HG02623 (cell line): ENCODE results near the gene NOX5.
"Not testable (repeated sequence)": the region's sequence is repeated elsewhere in the genome, so short reads cannot be mapped to it uniquely, and the experiment has no call there.

ENCODE experiments used
- ATAC-seq: cut with Tn5 transposase; IDR thresholded peaks from one replicate; pipeline ENCODE4 v1.9.1; 2021; ENCODE audit warnings: moderate library complexity; ENCODE audit not compliant: unreplicated experiment

The NOX5 gene

GRCh38 chr15:69014454-69014853 is at the start of gene NOX5:
Gene NOX5 (plus strand): TSS chr15:69014695. CDS start chr15:69014736, 41 bp downstream.
- ATAC-seq: no peak

- no peak for ATAC-seq
These were observed 47.5 kb upstream of the NOX5 start for GRCh38 chr15:68966996-68967395.

- no peak for ATAC-seq
These were observed 46.5 kb upstream of the NOX5 start for GRCh38 chr15:68967948-68968347.

GRCh38 chr15:68969298-68969697 is 45.2 kb upstream of the NOX5 start:
- ATAC-seq: no peak

- ATAC-seq: no peak
These were observed 42.1 kb upstream of the NOX5 start for GRCh38 chr15:68972201-68973065.

- not testable (repeated sequence) for ATAC-seq
These were observed 38.8 kb upstream of the NOX5 start for GRCh38 chr15:68975651-68976160.

- ATAC-seq: not testable (repeated sequence)
These were observed 37.1 kb upstream of the NOX5 start for GRCh38 chr15:68977426-68977825.

GRCh38 chr15:68979006-68979405 is 35.5 kb upstream of the NOX5 start:
- no peak for ATAC-seq

- no peak for ATAC-seq
These were observed 34.7 kb upstream of the NOX5 start for GRCh38 chr15:68979816-68980215.

- ATAC-seq: no peak
These were observed 33.7 kb upstream of the NOX5 start for GRCh38 chr15:68980786-68981185.

- no peak for ATAC-seq
These were observed 32.6 kb upstream of the NOX5 start for GRCh38 chr15:68981941-68982340.

GRCh38 chr15:68982976-68983563 is 31.4 kb upstream of the NOX5 start:
- ATAC-seq: no peak

- no peak for ATAC-seq
These were observed 30.5 kb upstream of the NOX5 start for GRCh38 chr15:68983961-68984481.

GRCh38 chr15:68984586-68984985 is 29.9 kb upstream of the NOX5 start:
- no peak for ATAC-seq

GRCh38 chr15:68985361-68985891 is 29.1 kb upstream of the NOX5 start:
- no peak for ATAC-seq

- ATAC-seq: no peak
These were observed 28.2 kb upstream of the NOX5 start for GRCh38 chr15:68986322-68986721.

- ATAC-seq: no peak
These were observed 27.4 kb upstream of the NOX5 start for GRCh38 chr15:68987120-68987519.

GRCh38 chr15:68987676-68988075 is 26.8 kb upstream of the NOX5 start:
- no peak for ATAC-seq

- no peak for ATAC-seq
These were observed 24.8 kb upstream of the NOX5 start for GRCh38 chr15:68989541-68990230.

GRCh38 chr15:68990231-68990991 is 24.1 kb upstream of the NOX5 start:
- no peak for ATAC-seq
